Activated T-cell treated with anti-CD3 and anti-CD28 coated beads, Interleukin-2, amount 50 U/mL, for 24 hours (primary cell): Measurements from ENCODE around the gene GLIS2.

Source experiments
- DNase-seq: peaks from one replicate; pipeline ENCODE4 v3.0.0-alpha.2; 2020
- H3K27ac Mint-ChIP-seq: 2 replicates; pipeline ENCODE4 v1.8.0; 2020; ENCODE audit warnings: mild to moderate bottlenecking, mixed read lengths
- H3K27me3 Mint-ChIP-seq: 2 replicates; pipeline ENCODE4 v1.8.0; 2020; ENCODE audit warnings: mixed read lengths
- H3K36me3 Mint-ChIP-seq: 2 replicates; pipeline ENCODE4 v1.8.0; 2020; ENCODE audit warnings: low read depth, mixed read lengths
- H3K4me1 Mint-ChIP-seq: 2 replicates; pipeline ENCODE4 v1.8.0; 2020; ENCODE audit warnings: low read depth, mixed read lengths
- H3K4me3 Mint-ChIP-seq: 2 replicates; pipeline ENCODE4 v1.8.0; 2020; ENCODE audit warnings: mild to moderate bottlenecking, moderate library complexity, mixed read lengths
- H3K9me3 Mint-ChIP-seq: 2 replicates; pipeline ENCODE4 v1.8.0; 2020; ENCODE audit warnings: mixed read lengths

Gene GLIS2

GRCh38 chr16:4315186-4316107 lies at the start of gene GLIS2:
GLIS2 (plus strand) TSS chr16:4316067; CDS start chr16:4332281, 16,214 bp downstream.
- Mint-ChIP-seq H3K9me3 (no peaks in the 10 kb centered on the region), H3K27me3 (peaks cover 17% of the 10 kb centered on the region), H3K4me3 (peak within 1 kb of the TSS; percentile 69), H3K27ac (peak within 1 kb of the TSS; percentile 80), H3K36me3 (no peaks in the 10 kb centered on the region), H3K4me1 (peaks cover 18% of the 10 kb centered on the region)
- DNase-seq, result peak; percentile 48

GRCh38 chr16:4266372-4266771 lies 49.5 kb upstream of the GLIS2 start:
- H3K27ac Mint-ChIP-seq, result peak overlapping the region; percentile 52
- H3K4me3 Mint-ChIP-seq, result no peak overlapping the region

GRCh38 chr16:4270091-4270490 lies 45.8 kb upstream of the GLIS2 start:
- peak overlapping the region; percentile 90 for H3K4me3 Mint-ChIP-seq
- DNase-seq, result no peak
- H3K27ac Mint-ChIP-seq, result peak overlapping the region; percentile 96
- peaks cover 35% of the 10 kb centered on the region for H3K4me1 Mint-ChIP-seq
- H3K36me3 Mint-ChIP-seq, result peaks cover 54% of the 10 kb centered on the region
- no peaks in the 10 kb centered on the region for H3K27me3 Mint-ChIP-seq
- H3K9me3 Mint-ChIP-seq, result no peaks in the 10 kb centered on the region

More at GRCh38 chr16:4266372-4266771, 49.5 kb upstream of the GLIS2 start:
- H3K27me3 Mint-ChIP-seq, result no peaks in the 10 kb centered on the region
- no peak for DNase-seq
- peaks cover 74% of the 10 kb centered on the region for H3K36me3 Mint-ChIP-seq
- peaks cover 35% of the 10 kb centered on the region for H3K4me1 Mint-ChIP-seq
- no peaks in the 10 kb centered on the region for H3K9me3 Mint-ChIP-seq

GRCh38 chr16:4270595-4270994 lies 45.3 kb upstream of the GLIS2 start:
- no peaks in the 10 kb centered on the region for H3K9me3 Mint-ChIP-seq
- H3K4me1 Mint-ChIP-seq, result peaks cover 35% of the 10 kb centered on the region
- H3K36me3 Mint-ChIP-seq, result peaks cover 51% of the 10 kb centered on the region
- peak overlapping the region; percentile 96 for H3K27ac Mint-ChIP-seq
- H3K27me3 Mint-ChIP-seq, result no peaks in the 10 kb centered on the region
- DNase-seq, result peak; percentile 39
- H3K4me3 Mint-ChIP-seq, result peak overlapping the region; percentile 90

- peak overlapping the region; percentile 90 for H3K4me3 Mint-ChIP-seq
- H3K4me1 Mint-ChIP-seq, result peaks cover 29% of the 10 kb centered on the region
- no peaks in the 10 kb centered on the region for H3K27me3 Mint-ChIP-seq
- H3K9me3 Mint-ChIP-seq, result no peaks in the 10 kb centered on the region
- H3K36me3 Mint-ChIP-seq, result peaks cover 43% of the 10 kb centered on the region
- peak; percentile 93 for DNase-seq
- peak overlapping the region; percentile 96 for H3K27ac Mint-ChIP-seq
Measured at GRCh38 chr16:4271176-4272113, 44.4 kb upstream of the GLIS2 start.

GRCh38 chr16:4272114-4272956 lies 43.5 kb upstream of the GLIS2 start:
- Mint-ChIP-seq H3K9me3 (no peaks in the 10 kb centered on the region), H3K27me3 (no peaks in the 10 kb centered on the region), H3K27ac (peak overlapping the region; percentile 92)

GRCh38 chr16:4273858-4274311 lies 42.0 kb upstream of the GLIS2 start:
- peak; percentile 76 for DNase-seq
- peaks cover 17% of the 10 kb centered on the region for H3K4me1 Mint-ChIP-seq
- H3K4me3 Mint-ChIP-seq, result peak overlapping the region; percentile 90
- H3K27me3 Mint-ChIP-seq, result no peaks in the 10 kb centered on the region
- H3K27ac Mint-ChIP-seq, result peak overlapping the region; percentile 53
- peaks cover 23% of the 10 kb centered on the region for H3K36me3 Mint-ChIP-seq
- H3K9me3 Mint-ChIP-seq, result no peaks in the 10 kb centered on the region

More at GRCh38 chr16:4272114-4272956, 43.5 kb upstream of the GLIS2 start:
- Mint-ChIP-seq H3K36me3 (peaks cover 37% of the 10 kb centered on the region), H3K4me3 (peak overlapping the region; percentile 90), H3K4me1 (peaks cover 26% of the 10 kb centered on the region)
- DNase-seq, result peak; percentile 82

- no peak overlapping the region for H3K27ac Mint-ChIP-seq
- peaks cover 4% of the 10 kb centered on the region for H3K4me1 Mint-ChIP-seq
- no peaks in the 10 kb centered on the region for H3K9me3 Mint-ChIP-seq
- no peaks in the 10 kb centered on the region for H3K27me3 Mint-ChIP-seq
- H3K36me3 Mint-ChIP-seq, result peaks cover 9% of the 10 kb centered on the region
- no peak overlapping the region for H3K4me3 Mint-ChIP-seq
- no peak for DNase-seq
Measured at GRCh38 chr16:4275861-4276260, 40.0 kb upstream of the GLIS2 start.

- no peaks in the 10 kb centered on the region for H3K36me3 Mint-ChIP-seq
- H3K27me3 Mint-ChIP-seq, result no peaks in the 10 kb centered on the region
- DNase-seq, result no peak
- H3K4me3 Mint-ChIP-seq, result no peak overlapping the region
- H3K9me3 Mint-ChIP-seq, result no peaks in the 10 kb centered on the region
- H3K4me1 Mint-ChIP-seq, result peaks cover 3% of the 10 kb centered on the region
- H3K27ac Mint-ChIP-seq, result no peak overlapping the region
Measured at GRCh38 chr16:4277987-4278513, 37.8 kb upstream of the GLIS2 start.

- H3K27me3 Mint-ChIP-seq, result peaks cover 15% of the 10 kb centered on the region
- H3K9me3 Mint-ChIP-seq, result no peaks in the 10 kb centered on the region
- DNase-seq, result no peak
- H3K36me3 Mint-ChIP-seq, result no peaks in the 10 kb centered on the region
- no peak overlapping the region for H3K27ac Mint-ChIP-seq
- H3K4me3 Mint-ChIP-seq, result no peak overlapping the region
- H3K4me1 Mint-ChIP-seq, result no peaks in the 10 kb centered on the region
Measured at GRCh38 chr16:4280625-4281024, 35.2 kb upstream of the GLIS2 start.

- Mint-ChIP-seq H3K9me3 (no peaks in the 10 kb centered on the region), H3K4me1 (peaks cover 7% of the 10 kb centered on the region), H3K4me3 (no peak overlapping the region), H3K27ac (no peak overlapping the region), H3K27me3 (peaks cover 23% of the 10 kb centered on the region), H3K36me3 (no peaks in the 10 kb centered on the region)
- DNase-seq, result no peak
Measured at GRCh38 chr16:4283441-4283840, 32.4 kb upstream of the GLIS2 start.

GRCh38 chr16:4283939-4284338 lies 31.9 kb upstream of the GLIS2 start:
- H3K27me3 Mint-ChIP-seq, result peaks cover 23% of the 10 kb centered on the region
- no peak for DNase-seq
- H3K4me3 Mint-ChIP-seq, result no peak overlapping the region
- no peak overlapping the region for H3K27ac Mint-ChIP-seq
- no peaks in the 10 kb centered on the region for H3K9me3 Mint-ChIP-seq
- no peaks in the 10 kb centered on the region for H3K36me3 Mint-ChIP-seq
- peaks cover 10% of the 10 kb centered on the region for H3K4me1 Mint-ChIP-seq

- no peak for DNase-seq
- Mint-ChIP-seq H3K4me3 (no peak overlapping the region), H3K27me3 (peaks cover 23% of the 10 kb centered on the region), H3K4me1 (peaks cover 10% of the 10 kb centered on the region), H3K27ac (no peak overlapping the region), H3K36me3 (no peaks in the 10 kb centered on the region), H3K9me3 (no peaks in the 10 kb centered on the region)
Measured at GRCh38 chr16:4285167-4285566, 30.7 kb upstream of the GLIS2 start.
